RWPE1 (cell line): ENCODE data around the gene MAGEC2.

Source experiments
- CTCF ChIA-PET: fragments of 350-600 bp; sonication (Branson Sonifier 250); formaldehyde crosslinking; extraction: SDS; loops from one replicate; lab custom pipeline; 2021; lab: Yijun Ruan, JAX
- POLR2A ChIA-PET: fragments of 400-600 bp; formaldehyde crosslinking; extraction: SDS; loops from one replicate; lab custom pipeline; 2020; ENCODE audit warnings: antibody characterized with exemption; ENCODE audit not compliant: low non-redundant PET; lab: Yijun Ruan, JAX
- DNase-seq: peaks from one replicate; pipeline ENCODE4 v3.0.0; 2012; ENCODE audit warnings: low spot score
- H3K27ac ChIP-seq: fragments of 450-650 bp; 2 replicates; pipeline ENCODE4 v1.5.1; 2017
- CTCF ChIP-seq: fragments of 450-650 bp; conservative IDR thresholded peaks from 2 replicates; pipeline ENCODE4 v1.5.1; 2017; ENCODE audit warnings: low read depth, mild to moderate bottlenecking

MAGEC2 gene

GRCh38 chrX:142238536-142238935 lies 33.4 kb upstream of the MAGEC2 start:
- no peak for TF ChIP-seq CTCF
- ChIA-PET POLR2A (no interaction called here), CTCF (no interaction called here)
- H3K27ac ChIP-seq = no peak overlapping the region
- DNase-seq = no peak

GRCh38 chrX:142233400-142233799 lies 28.3 kb upstream of the MAGEC2 start:
- CTCF ChIA-PET = no interaction called here
- H3K27ac ChIP-seq = no peak overlapping the region
- no peak for DNase-seq
- no peak for TF ChIP-seq CTCF
- POLR2A ChIA-PET = no interaction called here

- TF ChIP-seq CTCF = no peak
- ChIA-PET POLR2A (no interaction called here), CTCF (no interaction called here)
- peak; percentile 0 for DNase-seq
- no peak overlapping the region for H3K27ac ChIP-seq
Observed at GRCh38 chrX:142214081-142214480, 9.0 kb upstream of the MAGEC2 start.

- no peak for DNase-seq
- ChIA-PET POLR2A (no interaction called here), CTCF (no interaction called here)
- H3K27ac ChIP-seq = no peak overlapping the region
- no peak for TF ChIP-seq CTCF
Observed at GRCh38 chrX:142201113-142201512, 4.0 kb downstream of the MAGEC2 start.

GRCh38 chrX:142186103-142186502 lies 19.0 kb downstream of the MAGEC2 start:
- CTCF ChIA-PET = no interaction called here
- peak; percentile 2 for DNase-seq
- no peak for TF ChIP-seq CTCF
- POLR2A ChIA-PET = no interaction called here
- H3K27ac ChIP-seq = no peak overlapping the region

- no peak overlapping the region for H3K27ac ChIP-seq
- TF ChIP-seq CTCF = no peak
- CTCF ChIA-PET = no interaction called here
- no peak for DNase-seq
- POLR2A ChIA-PET = no interaction called here
Observed at GRCh38 chrX:142184756-142185602, 20.1 kb downstream of the MAGEC2 start.
